ENCODE results near the gene PALM.

The PALM gene

DNA sequence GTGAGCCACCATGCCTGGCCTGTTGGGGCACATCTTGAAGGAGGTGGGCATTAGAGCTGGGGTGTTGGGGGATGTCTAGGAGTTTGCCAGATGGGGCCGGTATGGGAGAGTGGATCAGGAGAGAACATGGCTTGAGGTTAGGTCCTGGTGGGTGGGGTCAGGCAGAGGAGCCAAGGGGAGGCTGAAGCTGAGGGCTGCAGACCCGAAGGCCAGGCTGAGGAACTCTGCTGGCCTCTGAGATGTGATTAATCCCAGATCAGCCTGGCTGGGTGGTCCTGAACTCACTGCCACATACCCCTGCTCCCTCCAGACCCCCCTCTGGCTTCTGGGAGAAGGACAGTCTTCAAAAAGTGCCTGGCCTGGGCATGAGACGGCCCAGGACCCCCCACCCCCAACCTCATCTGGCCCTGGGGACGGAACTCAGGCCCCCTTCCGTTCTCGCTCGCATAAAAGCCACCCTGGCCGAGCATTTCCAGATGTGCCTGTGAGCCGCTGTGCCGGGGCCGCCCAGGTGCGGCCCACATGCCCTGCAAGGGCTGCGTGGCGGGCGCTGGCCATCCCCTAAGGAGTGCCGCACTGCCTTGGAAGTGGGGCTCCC lies 29.8 kb upstream of the PALM start:
- peaks cover 17% of the 10 kb centered on the region for H3K79me1 ChIP-seq (ENCODE audit: low read length)
- no CpG with 5 or more reads among the region's 16 CpGs for WGBS (ENCODE audit: extremely low coverage, insufficient coverage, insufficient read length)
- no peak overlapping the region for H2BK5ac ChIP-seq (ENCODE audit: low read depth, low read length, poor library complexity)
- H3K4me3 ChIP-seq (ENCODE audit: low read depth, low read length): no peak overlapping the region
- H3K4me2 ChIP-seq (ENCODE audit: low read length): peak overlapping the region; percentile 97
- DNase-seq: peak in 1 of 2 donors; percentile 51
- H4K91ac ChIP-seq (ENCODE audit: low read depth, low read length): no peak overlapping the region
- no peak overlapping the region for H3K9ac ChIP-seq (ENCODE audit: low read length)
- H3K27ac ChIP-seq (ENCODE audit: low read depth, low read length): no peak overlapping the region
- H3K4ac ChIP-seq (ENCODE audit: low read depth, low read length): no peak overlapping the region
- H3K14ac ChIP-seq (ENCODE audit: low read length): no peak overlapping the region
- H2BK12ac ChIP-seq (ENCODE audit: low read length): no peak overlapping the region
- no peak overlapping the region for H4K12ac ChIP-seq (ENCODE audit: low read depth, low read length)
- no peak overlapping the region for H3K23ac ChIP-seq (ENCODE audit: low read length)
- H3K79me2 ChIP-seq (ENCODE audit: control insufficient read depth, insufficient read depth, low read length, poor library complexity): peaks cover 10% of the 10 kb centered on the region
- no peak overlapping the region for H2AFZ ChIP-seq (ENCODE audit: insufficient read depth, low read length, poor library complexity)
- no peaks in the 10 kb centered on the region for H3K36me3 ChIP-seq (ENCODE audit: control insufficient read depth in 1 of 2, insufficient read depth in 2 of 2, low read length in 2 of 2)
- H3K27me3 ChIP-seq (ENCODE audit: insufficient read depth, low read length): no peaks in the 10 kb centered on the region
- H2BK120ac ChIP-seq (ENCODE audit: insufficient read depth, low read length, poor library complexity): no peak overlapping the region
- H3K18ac ChIP-seq (ENCODE audit: low read length): no peak overlapping the region
- no peak overlapping the region for H2AK5ac ChIP-seq (ENCODE audit: low read length)
- H3K9me3 ChIP-seq (ENCODE audit: insufficient read depth, low read depth, low read length): peaks cover 4% of the 10 kb centered on the region
- H3K4me1 ChIP-seq (ENCODE audit: control insufficient read depth in 1 of 2, insufficient read depth in 2 of 2, low read length in 2 of 2): peaks cover 13 to 25% of the 10 kb centered on the region in 2 experiments
- H4K8ac ChIP-seq (ENCODE audit: low read depth, low read length): peak overlapping the region; percentile 76

DNA sequence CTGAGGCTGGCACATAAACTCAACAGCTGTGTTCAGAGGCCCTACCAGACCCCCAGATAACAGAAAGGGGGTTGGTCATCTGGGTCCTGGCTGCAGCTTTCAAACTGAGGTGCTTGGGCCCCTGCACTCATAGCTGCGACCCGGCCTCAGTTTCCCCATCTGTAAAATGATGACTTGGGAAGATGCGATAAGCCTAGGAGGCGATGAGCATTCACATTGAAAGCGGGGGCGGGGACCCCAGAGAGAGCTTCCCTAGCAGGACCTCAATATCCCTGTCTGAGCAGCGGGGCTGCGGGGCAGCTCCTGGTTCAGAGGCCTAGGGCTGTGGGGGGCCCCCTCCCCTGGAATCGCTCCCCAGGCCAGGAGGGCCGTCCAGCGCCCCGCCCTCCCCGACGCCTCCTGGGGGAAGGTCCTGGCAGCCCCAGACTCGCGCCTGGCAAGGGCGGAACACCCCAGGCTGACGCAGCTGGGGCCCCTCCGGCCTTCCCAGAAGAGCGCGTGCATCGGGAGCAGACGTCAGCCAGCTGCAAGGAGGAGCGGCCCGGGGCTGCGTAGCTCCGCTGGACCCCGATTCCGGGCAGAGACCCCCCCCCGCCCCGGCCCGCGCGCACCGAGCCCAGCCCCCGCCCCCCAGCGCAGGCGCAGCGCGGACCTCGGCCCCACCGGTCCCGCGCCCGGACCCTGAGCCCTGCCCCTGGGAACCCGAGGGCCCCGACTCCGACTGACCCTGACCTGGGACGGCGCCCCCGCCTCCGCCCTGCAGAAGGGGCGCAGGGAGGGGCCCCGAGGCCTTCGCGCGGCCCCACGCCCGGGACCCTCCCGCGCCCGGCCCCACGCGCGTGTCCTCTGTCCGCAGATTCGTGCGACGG lies 29.1 kb upstream of the PALM start:
- Histone ChIP-seq H3K79me1 (ENCODE audit: low read length) (peaks cover 17% of the 10 kb centered on the region), H2BK5ac (ENCODE audit: low read depth, low read length, poor library complexity) (peak overlapping the region; percentile 35), H3K79me2 (ENCODE audit: control insufficient read depth, insufficient read depth, low read length, poor library complexity) (peaks cover 10% of the 10 kb centered on the region), H4K12ac (ENCODE audit: low read depth, low read length) (peak overlapping the region; percentile 49), H4K8ac (ENCODE audit: low read depth, low read length) (peak overlapping the region; percentile 76), H3K4me1 (ENCODE audit: control insufficient read depth in 1 of 2, insufficient read depth in 2 of 2, low read length in 2 of 2) (peaks cover 13 to 25% of the 10 kb centered on the region in 2 experiments), H3K4me3 (ENCODE audit: low read depth, low read length) (peak overlapping the region; percentile 92), H3K27me3 (ENCODE audit: insufficient read depth, low read length) (no peaks in the 10 kb centered on the region), H3K18ac (ENCODE audit: low read length) (peak overlapping the region; percentile 81), H3K4me2 (ENCODE audit: low read length) (peak overlapping the region; percentile 97), H2BK120ac (ENCODE audit: insufficient read depth, low read length, poor library complexity) (peak overlapping the region; percentile 65), H3K23ac (ENCODE audit: low read length) (no peak overlapping the region), H4K91ac (ENCODE audit: low read depth, low read length) (peak overlapping the region; percentile 81), H3K9ac (ENCODE audit: low read length) (peak overlapping the region; percentile 97), H3K36me3 (ENCODE audit: control insufficient read depth in 1 of 2, insufficient read depth in 2 of 2, low read length in 2 of 2) (no peaks in the 10 kb centered on the region), H3K4ac (ENCODE audit: low read depth, low read length) (peak overlapping the region; percentile 44), H2AFZ (ENCODE audit: insufficient read depth, low read length, poor library complexity) (peak overlapping the region; percentile 58), H2BK12ac (ENCODE audit: low read length) (no peak overlapping the region), H3K14ac (ENCODE audit: low read length) (peak overlapping the region; percentile 79), H2AK5ac (ENCODE audit: low read length) (peak overlapping the region; percentile 15), H3K9me3 (ENCODE audit: insufficient read depth, low read depth, low read length) (peaks cover 4% of the 10 kb centered on the region), H3K27ac (ENCODE audit: low read depth, low read length) (peak overlapping the region; percentile 83)
- no CpG with 5 or more reads among the region's 69 CpGs for WGBS (ENCODE audit: extremely low coverage, insufficient coverage, insufficient read length)
- peak; percentile 68 to 69 for DNase-seq

DNA sequence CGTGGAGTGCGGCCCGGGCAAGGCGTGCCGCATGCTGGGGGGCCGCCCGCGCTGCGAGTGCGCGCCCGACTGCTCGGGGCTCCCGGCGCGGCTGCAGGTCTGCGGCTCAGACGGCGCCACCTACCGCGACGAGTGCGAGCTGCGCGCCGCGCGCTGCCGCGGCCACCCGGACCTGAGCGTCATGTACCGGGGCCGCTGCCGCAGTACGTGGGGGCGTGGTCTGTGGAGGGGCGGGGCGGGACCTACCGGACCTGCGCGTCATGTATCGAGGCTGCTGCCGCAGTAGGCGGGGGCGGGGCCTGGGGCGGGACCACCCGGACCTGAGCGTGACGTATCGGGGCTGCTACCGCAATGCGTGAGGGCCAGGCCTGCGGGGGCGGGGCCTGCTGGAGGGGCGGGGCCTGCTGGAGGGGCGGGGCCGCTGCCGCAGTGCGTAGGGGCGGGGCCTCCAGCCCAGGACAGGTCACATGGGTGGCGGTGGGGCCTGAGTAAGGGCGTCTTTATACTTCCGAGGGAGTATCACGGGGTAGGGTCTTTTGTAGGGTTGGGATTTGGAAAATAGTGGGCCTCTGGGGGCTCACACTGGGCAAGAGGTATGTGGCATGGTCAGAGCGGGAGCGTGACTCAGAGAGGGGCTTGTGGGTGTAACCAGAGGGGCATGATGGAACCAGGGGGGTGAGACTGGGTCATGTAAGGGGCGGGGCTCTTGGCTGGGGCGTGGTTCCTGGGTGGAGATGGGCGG lies 28.3 kb upstream of the PALM start:
- peak overlapping the region; percentile 97 for H3K9ac ChIP-seq (ENCODE audit: low read length)
- H3K27ac ChIP-seq (ENCODE audit: low read depth, low read length): peak overlapping the region; percentile 83
- peak overlapping the region; percentile 65 for H2BK120ac ChIP-seq (ENCODE audit: insufficient read depth, low read length, poor library complexity)
- peak overlapping the region; percentile 81 for H3K18ac ChIP-seq (ENCODE audit: low read length)
- peak overlapping the region; percentile 92 for H3K4me3 ChIP-seq (ENCODE audit: low read depth, low read length)
- H3K79me1 ChIP-seq (ENCODE audit: low read length): peaks cover 17% of the 10 kb centered on the region
- peak overlapping the region; percentile 49 for H3K14ac ChIP-seq (ENCODE audit: low read length)
- no peaks in the 10 kb centered on the region for H3K36me3 ChIP-seq (ENCODE audit: control insufficient read depth in 1 of 2, insufficient read depth in 2 of 2, low read length in 2 of 2)
- H4K91ac ChIP-seq (ENCODE audit: low read depth, low read length): peak overlapping the region; percentile 81
- DNase-seq: peak; percentile 97 to 98
- peak overlapping the region; percentile 83 for H2BK5ac ChIP-seq (ENCODE audit: low read depth, low read length, poor library complexity)
- H2AFZ ChIP-seq (ENCODE audit: insufficient read depth, low read length, poor library complexity): peak overlapping the region; percentile 83
- H3K23ac ChIP-seq (ENCODE audit: low read length): no peak overlapping the region
- peak overlapping the region; percentile 85 for H4K8ac ChIP-seq (ENCODE audit: low read depth, low read length)
- peak overlapping the region; percentile 97 for H3K4me2 ChIP-seq (ENCODE audit: low read length)
- peaks cover 13 to 25% of the 10 kb centered on the region in 2 experiments for H3K4me1 ChIP-seq (ENCODE audit: control insufficient read depth in 1 of 2, insufficient read depth in 2 of 2, low read length in 2 of 2)
- peaks cover 7% of the 10 kb centered on the region for H3K9me3 ChIP-seq (ENCODE audit: insufficient read depth, low read depth, low read length)
- H3K4ac ChIP-seq (ENCODE audit: low read depth, low read length): peak overlapping the region; percentile 43
- no CpG with 5 or more reads among the region's 70 CpGs for WGBS (ENCODE audit: extremely low coverage, insufficient coverage, insufficient read length)
- H3K27me3 ChIP-seq (ENCODE audit: insufficient read depth, low read length): no peaks in the 10 kb centered on the region
- H3K79me2 ChIP-seq (ENCODE audit: control insufficient read depth, insufficient read depth, low read length, poor library complexity): peaks cover 10% of the 10 kb centered on the region
- peak overlapping the region; percentile 76 for H4K12ac ChIP-seq (ENCODE audit: low read depth, low read length)
- no peak overlapping the region for H2BK12ac ChIP-seq (ENCODE audit: low read length)
- H2AK5ac ChIP-seq (ENCODE audit: low read length): no peak overlapping the region
